Chondrocyte (in vitro differentiated cells): Measurements from ENCODE around the gene AMPD1. TPM values are rescaled to one million over a fixed set of nuclear protein-coding genes. Genes with fewer than 3 reads are reported as not detected.
A peak's percentile ranks its signal among the peaks of the same experiment; 100 is the strongest.

ENCODE experiments used
- DNase-seq: peaks from one replicate; pipeline ENCODE4 v3.0.0; 2021; ENCODE audit warnings: mixed read lengths, low spot score
- H3K27ac Mint-ChIP-seq: one replicate; pipeline ENCODE4 v1.8.0; 2021; ENCODE audit warnings: mild to moderate bottlenecking, moderate library complexity, mixed read lengths; ENCODE audit not compliant: unreplicated experiment
- H3K27me3 Mint-ChIP-seq: 2 replicates; pipeline ENCODE4 v1.8.0; 2021; ENCODE audit warnings: low read depth, mixed read lengths
- H3K36me3 Mint-ChIP-seq: 2 replicates; pipeline ENCODE4 v1.8.0; 2021; ENCODE audit warnings: low read depth, mixed read lengths
- H3K4me1 Mint-ChIP-seq: 2 replicates; pipeline ENCODE4 v1.8.0; 2021; ENCODE audit warnings: low read depth, mild to moderate bottlenecking, mixed read lengths
- H3K4me3 Mint-ChIP-seq: one replicate; pipeline ENCODE4 v1.8.0; 2021; ENCODE audit warnings: mild to moderate bottlenecking, moderate library complexity, mixed read lengths; ENCODE audit not compliant: unreplicated experiment
- H3K9me3 Mint-ChIP-seq: 2 replicates; pipeline ENCODE4 v1.8.0; 2021; ENCODE audit warnings: low read depth, mixed read lengths
- total RNA-seq: library from RNA; stranded (reverse); gene quantifications from 3 replicates; pipeline ENCODE4 v1.2.1, GENCODE V29; 2021
- TF ChIP-seq, protein P1 (sequence below): fragments of 200-600 bp; sonication (generic); IDR thresholded peaks from 2 replicates; pipeline ENCODE4 v1.5.0; 2021; ENCODE audit warnings: antibody characterized with exemption, mild to moderate bottlenecking, moderate library complexity

The AMPD1 gene
- total RNA-seq, 1 donor from 2014 or later, result not detected

DNA sequence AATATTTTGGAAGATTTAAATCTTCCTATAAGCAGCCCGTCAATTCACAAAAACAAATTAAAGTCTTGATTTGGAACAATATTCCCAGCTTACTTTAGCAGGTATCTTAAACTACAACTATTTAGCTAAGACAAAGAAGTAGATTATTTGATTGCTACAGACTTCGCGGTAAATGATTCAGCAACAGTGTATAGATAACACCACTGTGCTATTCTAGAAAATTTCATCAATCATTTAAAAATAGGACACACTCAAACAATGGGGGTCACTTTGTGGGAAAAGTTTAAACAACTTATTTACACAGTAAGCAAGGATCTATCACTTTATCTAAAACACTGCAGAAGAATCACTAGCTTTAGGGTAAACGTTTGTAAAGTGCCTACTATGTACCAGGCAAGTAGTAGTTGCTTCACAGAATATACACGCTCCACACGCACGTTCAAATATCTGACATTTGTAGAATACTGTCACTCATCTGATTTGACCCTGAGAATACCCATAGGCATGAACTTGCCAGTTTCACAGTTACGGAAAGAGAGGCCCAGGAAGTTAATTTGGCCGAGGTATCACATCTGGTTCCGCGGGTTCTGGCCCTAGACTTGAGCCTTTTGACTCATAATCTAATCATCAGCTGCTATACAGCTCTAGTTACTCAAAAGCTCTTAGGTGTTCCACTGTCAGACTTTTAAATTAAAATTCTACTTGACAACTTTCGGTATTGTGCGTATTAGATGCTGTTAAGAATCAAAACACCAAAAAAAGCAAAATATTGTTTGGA, 26.4 kb downstream of the AMPD1 start:
- H3K27me3 Mint-ChIP-seq, result peaks cover 4% of the 10 kb centered on the region
- H3K27ac Mint-ChIP-seq, result peak overlapping the region; percentile 62

DNA sequence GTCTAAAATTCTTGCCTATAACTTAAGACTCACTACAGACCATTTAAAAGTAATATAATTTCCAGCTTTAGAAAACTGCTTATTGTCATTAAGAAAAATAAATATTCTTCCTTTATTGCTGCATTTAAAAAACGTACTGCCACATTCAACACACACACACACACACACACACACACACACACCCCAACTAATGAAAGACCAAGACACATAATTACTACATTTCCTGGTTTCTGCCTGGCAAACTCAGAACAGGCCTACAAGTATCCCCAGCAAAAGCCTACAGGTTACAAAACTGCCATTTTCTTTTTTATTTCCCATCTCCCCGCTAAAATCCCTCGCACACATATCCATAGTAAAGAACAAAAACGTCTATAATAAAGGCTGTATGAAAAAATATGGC, 27.0 kb downstream of the AMPD1 start:
- Mint-ChIP-seq H3K27ac (no peak overlapping the region), H3K4me3 (no peak overlapping the region), H3K36me3 (peaks cover 2% of the 10 kb centered on the region), H3K4me1 (peaks cover 13% of the 10 kb centered on the region), H3K9me3 (no peaks in the 10 kb centered on the region), H3K27me3 (peaks cover 4% of the 10 kb centered on the region)
- TF ChIP-seq, protein P1, sequence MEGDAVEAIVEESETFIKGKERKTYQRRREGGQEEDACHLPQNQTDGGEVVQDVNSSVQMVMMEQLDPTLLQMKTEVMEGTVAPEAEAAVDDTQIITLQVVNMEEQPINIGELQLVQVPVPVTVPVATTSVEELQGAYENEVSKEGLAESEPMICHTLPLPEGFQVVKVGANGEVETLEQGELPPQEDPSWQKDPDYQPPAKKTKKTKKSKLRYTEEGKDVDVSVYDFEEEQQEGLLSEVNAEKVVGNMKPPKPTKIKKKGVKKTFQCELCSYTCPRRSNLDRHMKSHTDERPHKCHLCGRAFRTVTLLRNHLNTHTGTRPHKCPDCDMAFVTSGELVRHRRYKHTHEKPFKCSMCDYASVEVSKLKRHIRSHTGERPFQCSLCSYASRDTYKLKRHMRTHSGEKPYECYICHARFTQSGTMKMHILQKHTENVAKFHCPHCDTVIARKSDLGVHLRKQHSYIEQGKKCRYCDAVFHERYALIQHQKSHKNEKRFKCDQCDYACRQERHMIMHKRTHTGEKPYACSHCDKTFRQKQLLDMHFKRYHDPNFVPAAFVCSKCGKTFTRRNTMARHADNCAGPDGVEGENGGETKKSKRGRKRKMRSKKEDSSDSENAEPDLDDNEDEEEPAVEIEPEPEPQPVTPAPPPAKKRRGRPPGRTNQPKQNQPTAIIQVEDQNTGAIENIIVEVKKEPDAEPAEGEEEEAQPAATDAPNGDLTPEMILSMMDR, result no peak
- DNase-seq, result no peak

More for the DNA sequence above, 26.4 kb downstream of the AMPD1 start:
- no peak for DNase-seq
- TF ChIP-seq, protein P1, result no peak
- Mint-ChIP-seq H3K36me3 (peaks cover 2% of the 10 kb centered on the region), H3K4me3 (peak overlapping the region; percentile 89), H3K4me1 (peaks cover 13% of the 10 kb centered on the region), H3K9me3 (no peaks in the 10 kb centered on the region)

DNA sequence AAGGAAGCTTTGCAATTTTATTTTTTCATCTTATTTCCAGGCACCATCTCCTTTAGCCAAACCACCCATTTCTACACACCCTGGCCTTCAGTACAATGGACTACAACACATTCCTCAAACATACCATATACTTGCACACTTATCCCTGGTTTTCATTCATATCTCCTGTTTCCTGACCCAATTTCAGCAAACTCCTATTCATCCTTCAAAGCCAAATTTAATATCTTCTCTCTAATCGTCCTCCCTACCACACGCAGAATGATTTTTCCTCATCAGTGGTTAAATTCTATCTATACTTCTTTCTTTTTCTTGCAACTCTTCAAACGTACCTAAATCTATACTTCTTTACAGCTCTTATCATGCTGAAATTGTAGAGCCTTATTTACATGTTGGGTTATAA, 28.4 kb downstream of the AMPD1 start:
- Mint-ChIP-seq H3K4me3 (no peak overlapping the region), H3K27me3 (peaks cover 4% of the 10 kb centered on the region), H3K36me3 (peaks cover 2% of the 10 kb centered on the region), H3K4me1 (peaks cover 13% of the 10 kb centered on the region), H3K9me3 (no peaks in the 10 kb centered on the region), H3K27ac (no peak overlapping the region)
- TF ChIP-seq, protein P1, result no peak
- no peak for DNase-seq

DNA sequence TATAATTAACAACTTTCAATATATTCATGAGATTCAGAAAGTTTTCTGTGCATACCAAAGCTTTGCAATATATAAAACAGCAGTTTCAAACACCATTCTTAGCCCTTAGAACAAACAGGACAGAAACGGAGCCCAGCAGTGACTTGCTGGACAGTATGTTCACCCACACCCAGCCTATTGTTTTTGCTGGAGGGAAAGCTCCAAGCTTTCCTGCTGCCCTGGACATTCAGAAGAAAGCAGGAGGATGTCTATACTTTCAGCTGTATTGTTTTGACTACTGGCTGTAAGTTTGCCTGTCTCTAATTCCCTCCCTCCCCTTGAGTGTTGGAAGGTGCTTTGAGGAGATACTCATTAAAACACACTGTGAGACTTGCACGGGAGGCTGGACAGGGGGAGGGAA, 35.1 kb downstream of the AMPD1 start:
- Mint-ChIP-seq H3K36me3 (no peaks in the 10 kb centered on the region), H3K9me3 (no peaks in the 10 kb centered on the region), H3K4me3 (no peak overlapping the region), H3K4me1 (peaks cover 6% of the 10 kb centered on the region), H3K27ac (no peak overlapping the region), H3K27me3 (peaks cover 21% of the 10 kb centered on the region)
- DNase-seq, result no peak
- TF ChIP-seq, protein P1, result no peak

DNA sequence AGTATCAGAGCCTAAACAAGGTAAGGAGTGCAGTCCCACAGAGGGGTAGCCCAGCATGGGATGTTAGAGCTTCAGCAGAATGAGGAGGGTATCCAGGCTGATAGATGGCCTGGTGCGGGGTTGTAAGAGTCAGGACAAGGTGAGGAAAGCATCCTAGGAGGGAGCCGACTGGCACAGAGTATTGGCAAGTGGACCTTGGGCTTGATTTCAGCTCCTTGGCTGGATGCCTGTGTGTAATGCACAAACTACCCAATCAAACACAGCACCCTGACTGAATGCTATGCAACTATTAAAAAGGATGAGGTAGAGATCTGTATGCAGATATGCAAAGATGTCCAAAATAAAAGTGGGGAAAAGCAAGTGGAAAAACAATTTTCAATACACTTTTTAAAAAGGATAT, 43.5 kb downstream of the AMPD1 start:
- no peak for DNase-seq
- Mint-ChIP-seq H3K4me1 (no peaks in the 10 kb centered on the region), H3K36me3 (no peaks in the 10 kb centered on the region), H3K27ac (no peak overlapping the region), H3K27me3 (no peaks in the 10 kb centered on the region), H3K4me3 (no peak overlapping the region), H3K9me3 (no peaks in the 10 kb centered on the region)
- TF ChIP-seq, protein P1, result no peak
